Transverse colon (tissue), 4 donors: ENCODE data around the gene PAK4. TPM values are rescaled to one million over a fixed set of nuclear protein-coding genes. Genes with fewer than 3 reads are reported as not detected.

Source experiments
- DNase-seq: peaks from one replicate; pipeline ENCODE4 v3.0.0-alpha.2; 2019
- H3K27ac ChIP-seq, 4 donors: fragments of 200-600 bp; sonication (generic); 2 replicates each; pipeline ENCODE4 v1.5.1; 2016 to 2018; ENCODE audit warnings: inconsistent platforms in 4 of 4
- H3K27me3 ChIP-seq: fragments of 200-600 bp; sonication (generic); 2 replicates; pipeline ENCODE4 v1.5.1; 2017; ENCODE audit warnings: inconsistent platforms
- H3K36me3 ChIP-seq, 4 donors: fragments of 200-600 bp; sonication (generic); 2 replicates each; pipeline ENCODE4 v1.5.1; 2017 to 2019; ENCODE audit warnings: inconsistent platforms in 4 of 4
- H3K4me1 ChIP-seq, 4 donors: fragments of 200-600 bp; sonication (generic); 2 replicates each; pipeline ENCODE4 v1.5.1; 2017 to 2020; ENCODE audit warnings: inconsistent platforms in 4 of 4
- H3K4me3 ChIP-seq, 4 donors: fragments of 200-600 bp; sonication (generic); 1 replicate in 1 of 4; 2 replicates in 3 of 4; pipeline versions ENCODE4 v1.5.1 to v1.6.1; 2017 to 2019; ENCODE audit warnings: inconsistent platforms in 4 of 4
- H3K9me3 ChIP-seq, 2 donors: fragments of 200-600 bp; sonication (generic); 2 replicates each; pipeline ENCODE4 v1.5.1; 2017 to 2019; ENCODE audit warnings: inconsistent platforms in 2 of 2
- EP300 ChIP-seq: sonication (generic); formaldehyde crosslinking; IDR thresholded peaks from one replicate; pipeline ENCODE4 v1.6.1; 2017; ENCODE audit warnings: antibody characterized with exemption, low read depth
- POLR2A ChIP-seq: fragments of 450-650 bp; IDR thresholded peaks from one replicate; pipeline ENCODE4 v1.6.1; 2016; ENCODE audit warnings: antibody characterized with exemption, mild to moderate bottlenecking, moderate library complexity
- POLR2AphosphoS5 ChIP-seq, 3 donors: sonication (generic); formaldehyde crosslinking; IDR thresholded peaks; one replicate each; pipeline ENCODE4 v1.6.1; 2016; ENCODE audit warnings: antibody characterized with exemption in 3 of 3
- WGBS, 2 donors: methylation state at CpG; one replicate each; pipeline ENCODE4 v1.1.5; 2018; ENCODE audit warnings: low coverage in 1 of 2; 5-methylcytosine and 5-hydroxymethylcytosine counted together
- in situ Hi-C, 4 donors: fragments of 200-750 bp; cut with MboI; loops; one replicate each; pipeline versions ENCODE4 v1.15.0 to v1.15.1; 2017; ENCODE audit warnings: low sequenced_read_pairs in 3 of 4, low pct_ligation_motif_present in 1 of 4, low pct_unique_long_range_greater_than_20kb in 1 of 4
- intact Hi-C: fragments of 100-400 bp; cut with DNase I; formaldehyde crosslinking; loops from one replicate; pipeline ENCODE4 v1.15.1; 2023; ENCODE audit warnings: low total_unique reads
- total RNA-seq, 4 donors: library from RNA; depleted of rRNA; stranded (reverse); fragments of >200 nt; gene quantifications; one replicate each; pipeline ENCODE4 v1.1.0, GENCODE V29; 2016
- TF ChIP-seq, protein P1 (sequence below), 5 experiments: fragments of 200-600 bp in 3 of 5; fragments of 450-650 bp in 2 of 5; sonication (generic) in 3 of 5; IDR thresholded peaks; 1 replicate in 2 of 5; 2 replicates in 3 of 5; pipeline ENCODE4 v1.5.1; 2016 to 2017; ENCODE audit warnings: antibody characterized with exemption in 5 of 5, inconsistent platforms in 3 of 5, mild to moderate bottlenecking in 2 of 5, moderate library complexity in 1 of 5

PAK4 gene
- total RNA-seq, 4 donors from 2014 or later: 43.8 to 96.1 (median 63.2) TPM

DNA sequence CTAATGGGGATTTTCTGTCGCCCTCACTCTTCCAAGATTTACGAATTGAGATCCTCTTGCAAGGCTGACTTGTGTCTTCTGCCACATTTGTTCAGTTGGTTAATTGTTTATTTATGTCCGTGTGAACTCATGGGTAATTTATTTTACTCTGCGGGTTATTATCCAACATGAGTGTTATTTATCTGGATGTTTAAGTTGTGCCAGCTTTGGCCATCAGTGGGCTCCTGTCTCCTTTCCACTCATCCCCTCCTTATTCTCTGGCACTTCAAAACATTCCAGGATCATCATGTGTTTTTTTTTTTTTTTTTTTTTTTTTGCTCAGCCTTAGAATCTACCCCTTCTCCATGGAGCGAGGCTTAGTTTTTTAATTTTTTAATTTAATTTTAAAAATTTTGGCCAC is 22.4 kb upstream of the PAK4 start:
- Histone ChIP-seq H3K4me3 (no peak overlapping the region), H3K27me3 (peaks cover 29% of the 10 kb centered on the region), H3K9me3 (no peaks in the 10 kb centered on the region), H3K4me1 (no peaks in the 10 kb centered on the region), H3K36me3 (no peaks in the 10 kb centered on the region), H3K27ac (no peak overlapping the region)
- intact Hi-C loops: no loop called here
- no peak for DNase-seq
- whole genome bisulfite sequencing, 2 donors: 63 to 67% methylated on average over 5 of the region's 5 CpGs
- in situ Hi-C loops: loop anchor here in 2 of 4 donors (25.0 kb wide), 1 partner anchor 434 kb away; the partner anchor contains the start of genes EID2 (in 2 of the 2) and EID2B (in 2 of the 2)
- TF ChIP-seq EP300 (no peak), POLR2A (no peak), POLR2AphosphoS5 (IDR thresholded peaks at IDR 0.05) (no peak)
- TF ChIP-seq, protein P1, sequence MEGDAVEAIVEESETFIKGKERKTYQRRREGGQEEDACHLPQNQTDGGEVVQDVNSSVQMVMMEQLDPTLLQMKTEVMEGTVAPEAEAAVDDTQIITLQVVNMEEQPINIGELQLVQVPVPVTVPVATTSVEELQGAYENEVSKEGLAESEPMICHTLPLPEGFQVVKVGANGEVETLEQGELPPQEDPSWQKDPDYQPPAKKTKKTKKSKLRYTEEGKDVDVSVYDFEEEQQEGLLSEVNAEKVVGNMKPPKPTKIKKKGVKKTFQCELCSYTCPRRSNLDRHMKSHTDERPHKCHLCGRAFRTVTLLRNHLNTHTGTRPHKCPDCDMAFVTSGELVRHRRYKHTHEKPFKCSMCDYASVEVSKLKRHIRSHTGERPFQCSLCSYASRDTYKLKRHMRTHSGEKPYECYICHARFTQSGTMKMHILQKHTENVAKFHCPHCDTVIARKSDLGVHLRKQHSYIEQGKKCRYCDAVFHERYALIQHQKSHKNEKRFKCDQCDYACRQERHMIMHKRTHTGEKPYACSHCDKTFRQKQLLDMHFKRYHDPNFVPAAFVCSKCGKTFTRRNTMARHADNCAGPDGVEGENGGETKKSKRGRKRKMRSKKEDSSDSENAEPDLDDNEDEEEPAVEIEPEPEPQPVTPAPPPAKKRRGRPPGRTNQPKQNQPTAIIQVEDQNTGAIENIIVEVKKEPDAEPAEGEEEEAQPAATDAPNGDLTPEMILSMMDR (IDR thresholded peaks at IDR 0.05): no peak

DNA sequence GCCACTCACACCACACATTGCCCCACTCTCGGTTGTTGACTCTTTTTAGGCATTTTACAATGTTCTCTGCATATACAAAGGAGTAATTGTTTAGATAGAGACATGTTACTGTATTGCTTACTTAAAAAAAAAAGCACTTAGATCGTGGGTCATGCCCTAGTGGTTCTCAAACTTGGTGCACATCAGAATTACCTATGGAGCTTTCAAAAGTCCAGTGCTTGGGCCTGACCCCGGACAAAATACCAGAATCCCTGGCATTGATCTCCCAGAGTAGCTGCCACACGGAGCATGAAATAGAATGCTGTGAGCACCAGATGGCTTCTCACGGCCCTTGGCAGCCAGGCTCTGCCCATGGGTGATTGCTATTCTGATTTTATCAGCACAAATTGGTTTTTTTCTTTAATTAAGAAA is 21.4 kb upstream of the PAK4 start:
- no peak for DNase-seq
- no peaks in the 10 kb centered on the region for H3K4me1 ChIP-seq
- in situ Hi-C loops (loop anchor here in 2 of 4 donors (25.0 kb wide), 1 partner anchor 433 kb away; the partner anchor contains the start of genes EID2 (in 2 of the 2) and EID2B (in 2 of the 2)), intact Hi-C loops (no loop called here)
- no peaks in the 10 kb centered on the region for H3K9me3 ChIP-seq
- H3K36me3 ChIP-seq: no peaks in the 10 kb centered on the region
- no peak overlapping the region for H3K4me3 ChIP-seq
- TF ChIP-seq EP300: no peak
- peaks cover 18% of the 10 kb centered on the region for H3K27me3 ChIP-seq
- 33 to 52% methylated on average over 3 to 5 of the region's 5 CpGs for WGBS, 2 donors
- no peak overlapping the region for H3K27ac ChIP-seq

DNA sequence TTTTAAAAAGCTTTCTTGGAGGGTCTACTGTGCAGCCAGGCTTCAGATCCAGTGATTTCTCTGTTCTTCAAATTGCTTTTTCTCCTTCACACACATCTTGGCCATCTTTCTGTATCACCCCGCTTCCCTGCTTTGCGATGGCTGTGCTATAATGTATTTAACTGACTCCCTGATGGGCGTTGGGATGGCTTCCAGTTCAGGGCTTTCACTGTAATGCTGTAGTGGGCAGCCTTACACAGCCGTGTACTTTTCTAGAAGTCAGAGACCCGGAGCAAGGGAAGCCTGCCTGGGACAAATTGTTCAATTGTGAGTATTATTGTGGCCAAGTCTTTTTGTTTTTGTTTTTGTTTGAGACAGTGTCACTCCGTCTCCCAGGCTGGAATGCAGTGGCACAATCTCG is 19.4 kb upstream of the PAK4 start:
- intact Hi-C loops (no loop called here), in situ Hi-C loops (loop anchor here in 2 of 4 donors (25.0 kb wide), 1 partner anchor 431 kb away; the partner anchor contains the start of genes EID2 (in 2 of the 2) and EID2B (in 2 of the 2))
- no peak overlapping the region for H3K4me3 ChIP-seq
- no peaks in the 10 kb centered on the region for H3K36me3 ChIP-seq
- no peaks in the 10 kb centered on the region for H3K4me1 ChIP-seq
- TF ChIP-seq, protein P1 (IDR thresholded peaks at IDR 0.05): no peak
- TF ChIP-seq EP300 (no peak), POLR2AphosphoS5 (IDR thresholded peaks at IDR 0.05) (no peak)
- WGBS, 2 donors: 56 to 71% methylated on average over 2 to 7 of the region's 7 CpGs
- H3K27ac ChIP-seq: no peak overlapping the region
- peaks cover 22% of the 10 kb centered on the region for H3K27me3 ChIP-seq
- no peak for DNase-seq
- no peaks in the 10 kb centered on the region for H3K9me3 ChIP-seq

DNA sequence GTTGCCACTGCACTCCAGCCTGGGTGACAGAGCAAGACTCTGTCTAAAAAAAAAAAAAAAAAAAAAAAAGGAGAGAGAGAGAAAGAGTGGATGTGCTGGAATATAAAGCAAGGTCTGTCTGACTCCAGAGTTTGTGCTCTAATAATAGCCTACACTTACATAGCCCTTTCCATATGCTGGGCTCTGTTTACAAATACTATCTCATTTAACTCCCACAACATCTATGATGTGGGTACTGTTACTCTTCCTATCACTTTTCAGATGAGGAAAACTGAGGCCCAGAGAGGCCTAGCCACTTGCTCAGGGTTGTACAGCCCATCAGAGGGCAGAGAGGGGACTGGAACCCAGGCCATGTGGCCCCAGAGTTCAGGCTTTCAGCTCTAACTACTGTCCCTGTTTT is 15.9 kb upstream of the PAK4 start:
- intact Hi-C loops (no loop called here), in situ Hi-C loops (loop anchor here in 3 of 4 donors (5.0 to 25.0 kb wide), 4 partner anchors 75 to 428 kb away; partner anchors contain the start of genes EID2 (in 2 of the 3), EID2B (in 2 of the 3) and LRFN1 (in 1 of the 3))
- Histone ChIP-seq H3K27me3 (peaks cover 39% of the 10 kb centered on the region), H3K4me3 (no peak overlapping the region), H3K9me3 (no peaks in the 10 kb centered on the region), H3K4me1 (no peaks in the 10 kb centered on the region), H3K36me3 (no peaks in the 10 kb centered on the region), H3K27ac (no peak overlapping the region)
- TF ChIP-seq POLR2A (no peak), POLR2AphosphoS5 (IDR thresholded peaks at IDR 0.05) (no peak), EP300 (no peak)
- TF ChIP-seq, protein P1 (IDR thresholded peaks at IDR 0.05): no peak
- no peak for DNase-seq
